Activated CD4-positive, CD25-positive, alpha-beta regulatory T cell treated with anti-CD3 and anti-CD28 coated beads, Interleukin-2, amount 50 U/mL, for 16 hours (primary cell): Measurements from ENCODE around the gene BPIFA3.

Experiments
- DNase-seq: peaks from one replicate; pipeline ENCODE4 v3.0.0-alpha.2; 2020; ENCODE audit warnings: low read depth, low spot score

The BPIFA3 gene

DNA sequence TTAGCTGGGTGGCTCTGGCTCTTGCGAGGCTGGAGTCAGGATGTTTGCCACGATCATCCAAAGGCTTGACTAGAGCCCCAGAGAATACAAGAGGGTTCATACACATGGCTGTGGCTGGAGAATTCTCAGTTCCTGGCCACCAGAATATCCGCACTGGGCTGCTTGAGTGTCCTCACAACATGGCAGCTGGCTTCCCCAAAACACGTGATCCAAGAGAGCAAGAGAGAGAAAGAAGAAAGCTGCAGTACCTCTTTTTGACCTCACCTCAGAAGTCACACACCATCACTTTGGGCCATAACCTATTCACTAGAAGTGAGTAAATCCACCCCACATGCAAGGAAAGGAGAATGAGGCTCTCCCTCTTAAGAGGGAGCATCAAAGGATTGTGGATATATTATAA is 44.3 kb downstream of the BPIFA3 start:
- no peak for DNase-seq

DNA sequence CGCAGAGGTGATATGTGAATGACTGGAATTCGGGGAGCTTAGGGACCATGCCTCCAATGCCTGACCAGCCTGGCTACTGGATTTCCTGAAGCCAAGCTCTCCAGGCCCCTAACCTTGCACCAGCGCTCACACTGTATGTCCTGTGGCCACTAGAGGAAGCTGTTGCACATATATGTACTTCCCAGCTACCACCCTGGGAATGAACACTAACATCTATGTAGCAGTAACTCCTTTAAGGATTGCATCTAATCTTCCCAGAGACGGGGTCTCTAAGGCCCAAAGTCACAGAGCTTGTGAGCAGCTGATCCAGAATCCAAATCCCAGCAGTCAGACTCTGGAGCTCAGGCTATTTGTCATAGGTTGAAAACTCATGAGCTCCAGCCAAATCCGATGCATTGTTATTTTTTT is 45.5 kb downstream of the BPIFA3 start:
- DNase-seq = no peak

DNA sequence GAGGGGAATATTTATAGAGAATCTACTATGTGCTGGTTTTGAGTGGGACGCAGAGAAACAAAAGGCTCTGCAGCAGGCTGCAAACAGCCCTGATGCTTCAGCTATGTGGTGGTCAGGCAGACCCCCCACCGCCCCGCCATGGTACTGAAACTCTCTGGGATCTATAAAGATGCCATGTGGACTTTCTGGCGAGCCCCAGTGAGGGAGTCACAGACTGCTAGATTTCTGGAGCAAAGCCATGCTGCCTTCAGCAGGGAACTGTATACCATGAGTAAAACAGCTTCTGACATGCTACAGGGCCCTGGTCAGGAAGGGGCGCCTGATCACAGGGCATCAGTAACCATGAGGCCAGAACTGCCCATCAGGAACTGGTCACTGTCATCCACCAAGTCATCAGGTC is 46.6 kb downstream of the BPIFA3 start:
- DNase-seq = no peak

DNA sequence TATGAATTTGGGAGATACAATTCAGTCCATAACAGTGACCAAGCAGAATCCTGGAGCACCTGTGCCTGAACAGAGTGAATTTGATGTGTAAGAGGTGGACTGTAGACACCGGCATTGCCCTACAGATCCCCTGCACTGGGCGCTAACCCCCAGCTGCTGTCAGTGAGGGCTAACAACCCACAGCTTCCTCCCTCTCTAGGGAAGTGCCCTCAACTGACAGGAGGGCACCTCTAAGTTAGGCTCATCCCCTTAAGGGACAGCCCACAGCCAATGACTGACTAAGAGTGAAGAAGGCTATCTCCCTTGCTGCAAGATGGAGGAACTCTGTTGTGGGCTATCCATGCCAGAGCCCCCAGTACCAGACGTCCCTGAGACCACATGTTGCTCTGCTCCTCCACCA is 50.5 kb downstream of the BPIFA3 start:
- DNase-seq = no peak

DNA sequence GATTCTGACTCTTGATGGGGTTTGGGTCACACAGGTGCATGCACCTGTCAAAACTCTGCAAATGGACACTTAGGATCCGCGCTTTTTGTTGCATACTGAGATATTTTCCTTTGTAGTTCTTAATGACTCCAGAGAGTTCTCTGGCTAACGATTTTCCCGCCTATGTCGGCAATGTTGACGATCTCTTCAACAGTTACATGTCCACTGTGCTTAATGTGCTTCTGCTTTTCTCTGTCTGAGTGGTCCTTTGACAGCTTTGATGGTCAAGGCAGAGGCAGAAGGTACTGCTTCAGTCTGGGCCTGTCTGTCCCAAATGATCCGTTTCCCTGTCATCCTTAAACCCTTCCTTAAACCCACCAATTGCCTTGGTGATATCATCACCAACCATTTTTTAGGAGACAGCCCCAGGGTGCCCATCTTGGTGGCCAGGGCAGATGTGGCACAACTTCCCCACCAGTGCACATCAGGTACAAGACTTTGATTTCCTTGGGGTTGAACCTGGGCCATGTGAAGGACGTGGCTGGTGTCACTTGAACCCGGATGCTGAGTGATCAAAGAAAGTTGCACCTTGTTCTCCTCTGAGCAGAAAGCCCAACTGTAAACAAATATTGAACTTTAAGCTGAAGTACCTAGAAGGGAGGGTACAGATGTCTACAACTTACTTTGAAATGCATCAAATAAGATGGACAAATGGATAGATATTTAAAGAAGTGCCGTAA is 55.2 kb downstream of the BPIFA3 start:
- DNase-seq = no peak

DNA sequence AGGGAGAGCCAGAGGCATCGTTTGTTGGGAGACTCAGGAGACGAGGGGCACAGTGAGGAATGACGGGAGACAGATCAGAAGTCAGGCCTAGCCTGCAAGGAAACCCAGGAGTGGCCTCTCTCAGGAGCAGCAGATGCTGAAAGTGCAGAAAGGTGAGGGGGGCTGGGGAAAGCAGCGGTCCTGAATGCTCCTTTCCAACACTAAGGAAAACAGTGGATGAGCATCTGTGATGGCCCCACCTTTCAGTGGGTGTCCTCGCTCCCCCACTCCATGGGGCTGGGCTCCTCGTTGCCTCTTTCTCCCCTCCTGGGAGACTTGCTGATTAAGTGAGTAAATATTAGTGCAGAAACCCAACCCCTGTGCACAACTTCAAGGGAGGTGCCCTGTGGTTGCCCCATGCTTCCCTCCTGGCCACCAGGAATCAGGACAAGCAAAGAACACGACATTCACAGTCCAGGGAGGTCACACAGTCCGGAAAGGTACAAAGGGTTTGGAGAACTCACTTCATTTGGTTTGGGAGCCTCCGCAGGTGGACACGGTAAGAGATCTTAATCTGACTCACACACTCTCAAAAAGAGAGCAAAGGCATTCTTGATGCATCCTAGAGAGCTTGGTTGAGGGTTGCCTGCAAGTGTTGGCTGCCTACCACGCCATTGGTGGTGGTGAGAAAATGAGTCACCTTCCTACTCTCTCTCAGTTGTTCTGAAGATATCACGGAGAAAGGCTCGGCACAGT is 56.1 kb downstream of the BPIFA3 start:
- no peak for DNase-seq

DNA sequence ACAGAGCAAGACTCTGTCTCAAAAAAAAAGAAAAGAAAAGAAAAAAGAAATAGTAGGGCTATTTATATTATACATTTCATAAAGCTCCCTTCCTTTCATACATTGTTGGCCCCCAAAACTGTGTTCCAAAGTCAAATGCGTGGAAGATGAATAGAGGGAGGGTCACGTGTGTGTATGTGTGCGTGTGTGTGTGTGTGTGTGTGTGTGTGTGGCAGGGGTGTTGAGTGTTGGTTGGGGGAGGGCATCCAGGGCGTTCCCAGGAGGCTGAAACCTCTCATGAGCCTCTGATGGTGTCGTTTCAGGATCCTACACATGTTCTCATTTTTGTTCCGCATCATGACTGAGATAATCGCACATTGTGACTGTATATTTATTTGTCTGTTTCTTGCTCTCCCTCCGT is 58.1 kb downstream of the BPIFA3 start:
- DNase-seq = no peak

DNA sequence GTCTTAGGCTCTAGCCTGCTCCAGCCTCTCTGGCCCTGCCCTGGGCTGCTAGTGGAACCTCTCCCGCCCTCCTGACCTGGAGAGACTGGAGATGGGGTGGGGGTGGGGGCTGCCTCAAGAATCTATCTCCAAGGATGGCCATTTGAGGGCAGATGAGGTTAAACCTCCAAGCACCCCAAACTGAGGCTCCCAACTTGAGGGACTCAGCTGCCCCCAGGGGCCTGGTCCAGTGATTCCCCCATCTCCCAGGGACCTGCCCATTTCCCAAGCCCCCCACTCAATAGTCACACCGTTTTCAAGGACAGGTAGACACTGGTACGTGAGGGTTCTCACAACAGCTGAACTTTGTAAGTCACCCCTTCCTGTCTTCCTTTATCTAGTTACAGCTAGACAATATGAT is 58.7 kb downstream of the BPIFA3 start:
- DNase-seq = no peak

DNA sequence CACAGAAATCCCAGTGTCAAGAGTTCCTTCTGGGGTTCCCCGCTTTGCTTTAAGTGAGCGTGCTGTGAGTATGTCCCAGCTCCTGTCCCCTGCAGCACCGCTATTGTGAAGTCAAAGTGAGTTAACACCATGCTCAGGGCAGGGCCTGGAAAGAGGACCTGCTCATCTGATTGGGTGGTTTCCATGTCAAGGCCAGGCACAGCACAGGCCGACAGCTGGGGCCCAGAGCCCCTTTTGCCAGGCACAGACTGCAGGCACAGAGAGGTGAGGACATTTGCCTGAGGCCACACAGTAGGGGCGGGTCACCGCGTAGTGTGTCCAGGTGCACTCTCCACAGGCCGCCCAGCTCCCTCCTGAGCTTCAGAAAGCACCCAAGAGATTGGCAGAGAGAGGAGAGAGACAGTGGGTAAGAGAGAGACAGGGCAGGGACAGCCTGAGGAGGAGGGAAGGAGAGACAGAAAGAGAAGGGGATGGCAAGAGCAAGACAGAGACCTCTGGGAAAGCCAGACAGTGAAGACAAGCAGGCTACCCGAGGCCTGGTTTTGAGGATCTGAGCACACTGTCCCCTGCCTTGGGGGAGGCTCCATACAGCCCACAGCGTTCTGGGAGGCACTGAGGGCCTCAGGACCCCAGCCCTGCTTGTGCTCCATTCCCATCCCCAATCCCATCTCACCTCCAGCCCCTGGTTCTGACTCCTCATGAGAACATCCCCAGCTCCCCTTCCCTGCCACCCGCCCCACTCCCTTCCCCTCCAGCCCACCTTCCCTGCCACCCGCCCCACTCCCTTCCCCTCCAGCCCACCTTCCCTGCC is 59.4 kb downstream of the BPIFA3 start:
- DNase-seq = no peak
